Activated T-helper 2 cell treated with anti-CD3 and anti-CD28 coated beads, Interferon-gamma antibody, Interleukin-2, Interleukin-4, amounts not matched to agents 10 μg/mL and 5 μg/mL and 100 μg/mL, durations not matched to agents 14 hours and 24 hours and 36 hours (primary cell): ENCODE measurements around the gene HNRNPUL1. TPM values are rescaled to one million over a fixed set of nuclear protein-coding genes. Genes with fewer than 3 reads are reported as not detected.

Source experiments
- DNase-seq: peaks from one replicate; pipeline ENCODE4 v3.0.0; 2021; ENCODE audit warnings: low spot score
- H3K27ac Mint-ChIP-seq: one replicate; pipeline ENCODE4 v1.8.0; 2021; ENCODE audit warnings: mixed read lengths
- H3K27me3 Mint-ChIP-seq: one replicate; pipeline ENCODE4 v1.8.0; 2021; ENCODE audit warnings: low read depth, mixed read lengths
- H3K36me3 Mint-ChIP-seq: one replicate; pipeline ENCODE4 v1.8.0; 2021; ENCODE audit warnings: low read depth, mixed read lengths
- H3K4me1 Mint-ChIP-seq: one replicate; pipeline ENCODE4 v1.8.0; 2021; ENCODE audit warnings: low read depth, mixed read lengths
- H3K4me3 Mint-ChIP-seq: one replicate; pipeline ENCODE4 v1.8.0; 2021; ENCODE audit warnings: low read depth, mild to moderate bottlenecking, moderate library complexity, mixed read lengths
- H3K9me3 Mint-ChIP-seq: one replicate; pipeline ENCODE4 v1.8.0; 2021; ENCODE audit warnings: mixed read lengths
- intact Hi-C: fragments of 100-400 bp; cut with micrococcal nuclease; formaldehyde crosslinking; loops from one replicate; pipeline ENCODE4 v1.15.1; 2023
- total RNA-seq: library from RNA; stranded (reverse); gene quantifications from 2 replicates; pipeline ENCODE4 v1.2.3, GENCODE V29; 2022

HNRNPUL1 gene
- total RNA-seq, 1 donor from 2014 or later = 294 TPM

GRCh38 chr19:41241859-41242258 is 22.3 kb upstream of the HNRNPUL1 start:
- Mint-ChIP-seq H3K36me3 (no peaks in the 10 kb centered on the region), H3K4me1 (no peaks in the 10 kb centered on the region), H3K27me3 (peaks cover 8% of the 10 kb centered on the region), H3K9me3 (no peaks in the 10 kb centered on the region), H3K27ac (no peak overlapping the region), H3K4me3 (no peak overlapping the region)
- intact Hi-C loops = no loop called here
- DNase-seq = no peak

GRCh38 chr19:41244117-41244516 is 20.1 kb upstream of the HNRNPUL1 start:
- intact Hi-C loops = no loop called here
- Mint-ChIP-seq H3K27me3 (peaks cover 8% of the 10 kb centered on the region), H3K27ac (no peak overlapping the region), H3K36me3 (no peaks in the 10 kb centered on the region), H3K4me3 (no peak overlapping the region), H3K4me1 (no peaks in the 10 kb centered on the region), H3K9me3 (no peaks in the 10 kb centered on the region)
- DNase-seq = no peak

- no peak for DNase-seq
- Mint-ChIP-seq H3K4me1 (no peaks in the 10 kb centered on the region), H3K27me3 (no peaks in the 10 kb centered on the region), H3K9me3 (no peaks in the 10 kb centered on the region), H3K27ac (no peak overlapping the region), H3K4me3 (no peak overlapping the region), H3K36me3 (no peaks in the 10 kb centered on the region)
- intact Hi-C loops = no loop called here
Measured at GRCh38 chr19:41245843-41246242, 18.3 kb upstream of the HNRNPUL1 start.

- no peak for DNase-seq
- Mint-ChIP-seq H3K9me3 (no peaks in the 10 kb centered on the region), H3K27ac (no peak overlapping the region), H3K27me3 (peaks cover 7% of the 10 kb centered on the region), H3K36me3 (no peaks in the 10 kb centered on the region), H3K4me3 (no peak overlapping the region), H3K4me1 (no peaks in the 10 kb centered on the region)
- intact Hi-C loops = no loop called here
Measured at GRCh38 chr19:41248895-41249294, 15.3 kb upstream of the HNRNPUL1 start.

GRCh38 chr19:41249707-41250423 is 14.3 kb upstream of the HNRNPUL1 start:
- Mint-ChIP-seq H3K4me1 (no peaks in the 10 kb centered on the region), H3K4me3 (no peak overlapping the region), H3K9me3 (no peaks in the 10 kb centered on the region), H3K36me3 (no peaks in the 10 kb centered on the region), H3K27me3 (peaks cover 7% of the 10 kb centered on the region), H3K27ac (no peak overlapping the region)
- intact Hi-C loops = no loop called here
- DNase-seq = no peak

GRCh38 chr19:41253660-41254059 is 10.5 kb upstream of the HNRNPUL1 start:
- no peaks in the 10 kb centered on the region for H3K4me1 Mint-ChIP-seq
- intact Hi-C loops = no loop called here
- no peak for DNase-seq
- no peak overlapping the region for H3K27ac Mint-ChIP-seq
- H3K36me3 Mint-ChIP-seq = no peaks in the 10 kb centered on the region
- H3K9me3 Mint-ChIP-seq = no peaks in the 10 kb centered on the region
- no peak overlapping the region for H3K4me3 Mint-ChIP-seq
- peaks cover 16% of the 10 kb centered on the region for H3K27me3 Mint-ChIP-seq

DNA sequence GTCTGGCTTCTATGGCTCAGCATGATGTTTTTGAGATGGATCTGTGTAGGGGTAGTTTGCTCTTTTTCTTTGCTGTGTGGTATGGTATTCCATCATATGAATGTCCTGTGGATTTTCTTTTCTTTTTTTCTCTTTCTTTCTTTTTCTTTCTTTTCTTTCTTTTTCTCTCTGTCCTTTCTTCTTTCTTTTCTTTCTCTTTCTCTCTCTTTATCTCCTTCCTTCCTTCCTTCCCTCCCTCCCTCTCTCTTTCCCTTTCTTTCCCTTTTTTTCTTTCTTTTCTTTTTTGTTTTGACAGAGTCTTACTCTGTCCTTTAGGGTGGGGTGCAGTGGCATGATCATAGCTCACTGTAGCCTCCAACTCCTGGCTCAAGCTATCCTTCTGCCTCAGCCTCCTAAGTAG is 9.0 kb upstream of the HNRNPUL1 start:
- H3K4me3 Mint-ChIP-seq = no peak overlapping the region
- intact Hi-C loops = no loop called here
- DNase-seq = no peak
- peaks cover 16% of the 10 kb centered on the region for H3K27me3 Mint-ChIP-seq
- no peaks in the 10 kb centered on the region for H3K36me3 Mint-ChIP-seq
- H3K27ac Mint-ChIP-seq = no peak overlapping the region
- H3K9me3 Mint-ChIP-seq = no peaks in the 10 kb centered on the region
- no peaks in the 10 kb centered on the region for H3K4me1 Mint-ChIP-seq

DNA sequence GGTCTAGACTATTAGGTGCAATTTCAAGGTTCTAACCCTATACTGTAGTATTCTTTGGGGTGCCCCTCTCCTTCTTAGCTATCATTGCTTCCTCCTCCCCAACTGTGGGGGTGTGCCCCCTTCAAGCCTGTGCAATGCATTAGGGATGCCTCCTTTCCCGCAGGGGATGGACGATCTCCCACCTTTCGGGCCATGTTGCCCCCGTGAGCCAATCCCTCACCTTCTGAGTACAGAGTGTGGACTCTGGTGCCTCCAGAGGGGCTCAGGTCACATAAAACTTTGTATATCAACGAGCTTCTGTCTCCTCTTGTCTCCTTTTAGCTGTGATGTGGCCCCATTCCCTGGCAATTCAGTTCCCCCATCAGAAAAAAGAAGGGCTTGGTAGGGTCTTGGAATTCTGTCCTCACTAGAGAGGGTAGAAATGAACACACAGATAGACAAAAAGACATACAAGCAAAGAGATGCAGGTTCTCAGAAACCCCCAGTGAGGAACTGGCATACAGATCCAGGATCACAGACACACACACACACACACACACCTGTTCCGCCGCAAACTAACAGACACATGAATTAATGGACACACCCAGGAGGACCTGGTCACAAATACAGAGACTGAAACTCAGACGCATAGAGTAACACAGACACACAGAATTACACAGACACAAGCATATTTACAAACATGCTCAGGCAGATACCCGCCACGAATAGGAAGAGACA is 2.5 kb upstream of the HNRNPUL1 start:
- intact Hi-C loops = loop anchor here (1.0 to 10.0 kb wide), 7 partner anchors 36 to 686 kb away; no protein-coding TSS in a partner anchor
- no peak for DNase-seq
- Mint-ChIP-seq H3K36me3 (peaks cover 19% of the 10 kb centered on the region), H3K27me3 (peaks cover 2% of the 10 kb centered on the region), H3K4me3 (peak overlapping the region; percentile 99), H3K9me3 (no peaks in the 10 kb centered on the region), H3K4me1 (peaks cover 22% of the 10 kb centered on the region), H3K27ac (peak overlapping the region; percentile 100)

DNA sequence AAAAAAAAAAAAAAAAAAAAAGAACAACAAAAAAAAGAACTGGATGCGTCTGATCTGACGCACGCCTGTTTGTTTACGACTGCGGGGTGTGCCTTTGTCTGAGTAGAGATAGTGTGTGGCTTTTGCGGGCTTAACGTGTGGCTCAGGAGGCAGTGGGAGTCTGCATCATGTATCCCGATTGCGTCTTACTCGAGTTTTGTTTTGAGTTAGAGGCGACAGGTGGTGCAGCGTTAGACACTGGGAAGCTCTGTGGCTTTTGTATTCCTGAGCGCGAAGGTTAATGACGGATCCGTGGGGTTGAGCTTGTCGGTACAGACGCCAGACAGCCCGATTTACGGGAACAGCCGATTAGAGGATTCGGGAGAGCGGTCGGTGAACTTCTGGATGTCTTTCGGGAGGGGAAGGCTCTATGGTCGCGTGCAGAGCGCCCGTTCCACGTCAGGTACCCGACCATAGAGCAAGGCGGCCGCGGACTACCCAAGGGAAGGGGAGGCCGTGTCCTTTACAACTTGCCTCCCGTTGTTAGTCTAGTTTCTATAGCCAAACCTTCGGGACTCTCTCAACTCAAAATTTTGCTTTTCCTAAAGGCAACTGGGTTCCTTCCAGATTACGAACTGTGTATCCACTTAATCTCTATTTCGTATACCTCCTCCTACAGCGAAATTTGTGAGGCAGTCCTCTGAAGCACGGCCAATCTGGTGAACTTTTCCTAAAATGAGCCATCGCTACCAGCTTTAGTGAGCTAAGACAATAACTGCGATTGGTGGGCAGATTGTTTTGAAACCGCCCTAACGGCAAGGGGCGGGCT is 926 bp upstream of the HNRNPUL1 start:
- Mint-ChIP-seq H3K4me3 (peak overlapping the region; percentile 99), H3K36me3 (peaks cover 35% of the 10 kb centered on the region), H3K4me1 (peaks cover 30% of the 10 kb centered on the region), H3K9me3 (no peaks in the 10 kb centered on the region), H3K27ac (peak overlapping the region; percentile 100), H3K27me3 (peaks cover 2% of the 10 kb centered on the region)
- intact Hi-C loops = loop anchor here (1.0 to 10.0 kb wide), 6 partner anchors 45 to 684 kb away; no protein-coding TSS in a partner anchor
- DNase-seq = peak; percentile 79

DNA sequence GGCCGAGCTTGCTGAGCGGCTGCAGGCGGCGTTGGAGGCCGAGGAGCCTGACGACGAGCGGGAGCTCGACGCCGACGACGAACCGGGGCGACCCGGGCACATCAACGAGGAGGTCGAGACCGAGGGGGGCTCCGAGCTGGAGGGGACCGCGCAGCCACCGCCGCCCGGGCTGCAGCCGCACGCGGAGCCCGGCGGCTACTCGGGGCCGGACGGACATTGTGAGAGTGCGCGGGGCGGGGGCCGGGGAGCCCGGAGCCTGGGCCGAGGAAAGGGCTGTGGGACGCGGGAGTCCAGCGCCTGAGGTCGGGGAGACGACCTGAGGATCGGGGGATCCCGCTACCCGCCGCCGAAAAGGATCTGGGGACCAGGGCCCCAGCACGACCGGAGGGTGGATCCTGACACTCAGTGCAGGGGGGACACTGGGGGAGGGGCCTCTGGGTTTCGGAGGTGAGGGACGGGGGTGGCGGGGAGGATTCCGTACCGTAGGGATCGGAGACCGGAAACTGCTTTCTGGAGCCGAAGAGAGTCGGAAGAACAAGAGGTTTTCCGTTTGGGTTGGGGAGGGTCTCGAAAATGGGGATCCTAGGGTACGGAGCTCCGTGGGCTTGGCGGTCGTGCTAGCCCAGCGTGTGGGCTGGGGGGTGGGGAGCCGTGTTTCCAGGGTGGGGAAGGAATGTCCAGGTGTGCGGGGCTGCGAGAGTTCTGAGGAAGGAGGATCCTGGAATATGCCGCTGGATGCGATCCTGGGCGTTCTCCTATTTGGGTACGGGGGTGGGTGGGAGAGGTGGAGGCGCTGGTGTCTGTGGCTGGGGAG is 616 bp downstream of the HNRNPUL1 start:
- intact Hi-C loops = loop anchor here (1.0 to 10.0 kb wide), 6 partner anchors 38 to 683 kb away; partner anchors contain the start of genes BCKDHA and EXOSC5
- Mint-ChIP-seq H3K4me3 (peak overlapping the region; percentile 99), H3K36me3 (peaks cover 48% of the 10 kb centered on the region), H3K4me1 (peaks cover 32% of the 10 kb centered on the region), H3K27me3 (peaks cover 2% of the 10 kb centered on the region), H3K9me3 (no peaks in the 10 kb centered on the region), H3K27ac (peak overlapping the region; percentile 100)
- peak; percentile 32 for DNase-seq

GRCh38 chr19:41265395-41266153 is 1.4 kb downstream of the HNRNPUL1 start:
- Mint-ChIP-seq H3K4me3 (peak overlapping the region; percentile 99), H3K27ac (peak overlapping the region; percentile 98), H3K4me1 (peaks cover 32% of the 10 kb centered on the region), H3K9me3 (no peaks in the 10 kb centered on the region), H3K27me3 (peaks cover 2% of the 10 kb centered on the region), H3K36me3 (peaks cover 50% of the 10 kb centered on the region)
- intact Hi-C loops = loop anchor here (10.0 kb wide), 1 partner anchor 651 kb away; no protein-coding TSS in a partner anchor
- DNase-seq = no peak
